AG04450 (cell line): ENCODE data around the gene NTM. TPM values are rescaled to one million over a fixed set of nuclear protein-coding genes. Genes with fewer than 3 reads are reported as not detected.

ENCODE experiments used
- CTCF ChIA-PET: fragments of 300-600, 350-600 bp; formaldehyde crosslinking; extraction: SDS; loops from one replicate; lab custom pipeline; 2022; ENCODE audit warnings: antibody characterized with exemption, inconsistent platforms; lab: Charles Lee
- POLR2A ChIA-PET: fragments of 350-600 bp; formaldehyde crosslinking; extraction: SDS; loops from one replicate; lab custom pipeline; 2021; ENCODE audit warnings: antibody characterized with exemption, inconsistent platforms; lab: Yijun Ruan, JAX
- DNase-seq: peaks from one replicate; pipeline ENCODE4 v3.0.0-alpha.2; 2011; ENCODE audit warnings: low read depth, low spot score
- H3K27ac ChIP-seq: one replicate; pipeline ENCODE4 v1.5.1; 2012; ENCODE audit warnings: low read depth, low read length, control low read depth
- H3K27me3 ChIP-seq: one replicate; pipeline ENCODE4 v1.6.0; 2012; ENCODE audit warnings: low read length; ENCODE audit not compliant: control insufficient read depth, insufficient read depth
- H3K4me3 ChIP-seq: 2 replicates; pipeline ENCODE4 v1.5.1; 2011; ENCODE audit warnings: mild to moderate bottlenecking, low read depth, low read length, control low read depth
- H3K9me3 ChIP-seq: 2 replicates; pipeline ENCODE4 v1.5.1; 2012; ENCODE audit warnings: low read length; ENCODE audit not compliant: control insufficient read depth, insufficient read depth
- polyA plus RNA-seq: library from polyadenylated mRNA; depleted of rRNA; stranded (reverse); fragments of >200 nt; gene quantifications from 2 replicates; pipeline ENCODE4 v1.2.3, GENCODE V29; 2011
- TF ChIP-seq, protein P1 (sequence below): IDR thresholded peaks from 2 replicates; pipeline ENCODE4 v1.5.1; 2011; ENCODE audit warnings: low read depth, low read length, control low read depth, inconsistent platforms

Gene NTM
- polyA plus RNA-seq, 1 experiment: 26.9 TPM

DNA sequence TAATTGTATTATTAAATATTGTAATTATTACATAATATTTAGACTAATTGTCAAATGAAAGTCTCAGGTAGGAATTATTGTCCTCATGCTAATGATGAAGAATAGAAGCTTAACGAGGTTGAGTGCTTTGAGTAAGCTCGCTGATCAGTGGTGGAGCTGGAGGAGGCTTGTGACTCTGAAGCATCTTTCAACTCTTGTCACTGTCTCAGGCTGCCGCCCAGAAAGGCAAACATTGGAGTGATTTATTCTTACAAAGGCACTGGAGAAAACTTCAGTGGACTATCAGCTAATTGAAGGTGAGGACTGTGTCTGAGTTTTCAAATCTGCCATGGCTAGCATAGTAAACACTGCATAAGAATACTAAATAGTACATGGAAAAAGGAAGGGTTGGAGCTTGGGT, 595.1 kb downstream of the NTM start:
- Histone ChIP-seq H3K9me3 (no peaks in the 10 kb centered on the region), H3K27me3 (no peaks in the 10 kb centered on the region), H3K4me3 (no peak overlapping the region), H3K27ac (no peak overlapping the region)
- TF ChIP-seq, protein P1, sequence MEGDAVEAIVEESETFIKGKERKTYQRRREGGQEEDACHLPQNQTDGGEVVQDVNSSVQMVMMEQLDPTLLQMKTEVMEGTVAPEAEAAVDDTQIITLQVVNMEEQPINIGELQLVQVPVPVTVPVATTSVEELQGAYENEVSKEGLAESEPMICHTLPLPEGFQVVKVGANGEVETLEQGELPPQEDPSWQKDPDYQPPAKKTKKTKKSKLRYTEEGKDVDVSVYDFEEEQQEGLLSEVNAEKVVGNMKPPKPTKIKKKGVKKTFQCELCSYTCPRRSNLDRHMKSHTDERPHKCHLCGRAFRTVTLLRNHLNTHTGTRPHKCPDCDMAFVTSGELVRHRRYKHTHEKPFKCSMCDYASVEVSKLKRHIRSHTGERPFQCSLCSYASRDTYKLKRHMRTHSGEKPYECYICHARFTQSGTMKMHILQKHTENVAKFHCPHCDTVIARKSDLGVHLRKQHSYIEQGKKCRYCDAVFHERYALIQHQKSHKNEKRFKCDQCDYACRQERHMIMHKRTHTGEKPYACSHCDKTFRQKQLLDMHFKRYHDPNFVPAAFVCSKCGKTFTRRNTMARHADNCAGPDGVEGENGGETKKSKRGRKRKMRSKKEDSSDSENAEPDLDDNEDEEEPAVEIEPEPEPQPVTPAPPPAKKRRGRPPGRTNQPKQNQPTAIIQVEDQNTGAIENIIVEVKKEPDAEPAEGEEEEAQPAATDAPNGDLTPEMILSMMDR: no peak
- DNase-seq: no peak
- CTCF ChIA-PET: interaction anchor here (2.9 kb wide), 1 partner anchor 161 kb away, joined by 12 read pairs; no protein-coding TSS in a partner anchor
- POLR2A ChIA-PET: no interaction called here

DNA sequence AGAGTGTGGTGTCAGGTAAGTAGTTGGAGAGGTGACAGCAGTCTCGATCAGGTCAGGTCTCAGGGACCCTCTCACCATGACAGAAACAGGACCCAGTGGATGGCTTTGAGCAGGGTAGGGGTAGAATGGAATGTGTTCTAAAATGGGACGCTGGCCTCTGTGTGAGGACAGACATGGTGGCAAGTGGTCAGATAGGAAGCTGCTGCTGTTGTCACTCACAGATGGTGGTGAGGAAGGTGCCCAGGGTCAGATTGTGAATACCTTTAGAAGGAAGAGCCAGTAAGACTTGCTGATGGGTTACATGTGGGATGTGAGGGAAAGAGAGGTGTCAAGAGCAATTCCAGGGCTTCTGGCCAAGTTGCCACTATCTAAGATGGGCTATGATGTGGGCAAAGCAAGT, 596.3 kb downstream of the NTM start:
- TF ChIP-seq, protein P1: no peak
- POLR2A ChIA-PET: no interaction called here
- CTCF ChIA-PET: no interaction called here
- no peaks in the 10 kb centered on the region for H3K9me3 ChIP-seq
- H3K27ac ChIP-seq: no peak overlapping the region
- no peak for DNase-seq
- no peaks in the 10 kb centered on the region for H3K27me3 ChIP-seq
- H3K4me3 ChIP-seq: no peak overlapping the region

- Histone ChIP-seq H3K27ac (no peak overlapping the region), H3K4me3 (no peak overlapping the region), H3K9me3 (no peaks in the 10 kb centered on the region), H3K27me3 (no peaks in the 10 kb centered on the region)
- ChIA-PET POLR2A (no interaction called here), CTCF (interaction anchor here (1.2 kb wide), 2 partner anchors 101 to 158 kb away, joined by 3 to 4 read pairs; no protein-coding TSS in a partner anchor)
- DNase-seq: no peak
- TF ChIP-seq, protein P1: no peak
Measured at GRCh38 chr11:131969261-131969660, 598.8 kb downstream of the NTM start.

- TF ChIP-seq, protein P1: no peak
- H3K9me3 ChIP-seq: no peaks in the 10 kb centered on the region
- H3K4me3 ChIP-seq: no peak overlapping the region
- CTCF ChIA-PET: no interaction called here
- no peak overlapping the region for H3K27ac ChIP-seq
- H3K27me3 ChIP-seq: no peaks in the 10 kb centered on the region
- no peak for DNase-seq
- POLR2A ChIA-PET: no interaction called here
Measured at GRCh38 chr11:131973061-131973460, 602.6 kb downstream of the NTM start.

- Histone ChIP-seq H3K9me3 (no peaks in the 10 kb centered on the region), H3K27ac (no peak overlapping the region), H3K27me3 (no peaks in the 10 kb centered on the region), H3K4me3 (no peak overlapping the region)
- DNase-seq: no peak
- CTCF ChIA-PET: interaction anchor here (0.9 kb wide), 1 partner anchor 53 kb away, joined by 3 read pairs; no protein-coding TSS in a partner anchor
- TF ChIP-seq, protein P1: no peak
- POLR2A ChIA-PET: no interaction called here
Measured at GRCh38 chr11:131975619-131976018, 605.2 kb downstream of the NTM start.
